ENCODE data around the gene LCMT1.

DNA sequence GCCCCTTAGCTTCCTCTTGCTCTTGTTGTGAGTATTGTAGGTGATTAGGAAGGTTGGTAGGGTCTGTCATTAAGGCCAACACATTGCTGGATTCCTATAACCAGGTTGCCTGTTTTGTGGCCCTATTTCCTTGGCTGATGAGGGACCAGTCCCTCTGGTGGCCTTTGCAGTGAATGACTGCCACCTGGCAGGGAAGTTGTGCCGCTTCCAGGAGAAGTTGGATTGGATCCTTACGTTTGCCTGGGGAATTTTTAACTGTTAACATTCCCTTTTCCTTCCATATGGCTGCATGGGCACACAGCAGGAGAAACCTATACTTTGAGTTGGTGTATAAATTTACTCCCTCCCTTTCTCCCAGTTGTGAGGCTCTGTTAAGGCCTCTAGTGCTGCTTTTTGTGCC is 32.4 kb downstream of the LCMT1 start:
- TF ChIP-seq, protein P1, sequence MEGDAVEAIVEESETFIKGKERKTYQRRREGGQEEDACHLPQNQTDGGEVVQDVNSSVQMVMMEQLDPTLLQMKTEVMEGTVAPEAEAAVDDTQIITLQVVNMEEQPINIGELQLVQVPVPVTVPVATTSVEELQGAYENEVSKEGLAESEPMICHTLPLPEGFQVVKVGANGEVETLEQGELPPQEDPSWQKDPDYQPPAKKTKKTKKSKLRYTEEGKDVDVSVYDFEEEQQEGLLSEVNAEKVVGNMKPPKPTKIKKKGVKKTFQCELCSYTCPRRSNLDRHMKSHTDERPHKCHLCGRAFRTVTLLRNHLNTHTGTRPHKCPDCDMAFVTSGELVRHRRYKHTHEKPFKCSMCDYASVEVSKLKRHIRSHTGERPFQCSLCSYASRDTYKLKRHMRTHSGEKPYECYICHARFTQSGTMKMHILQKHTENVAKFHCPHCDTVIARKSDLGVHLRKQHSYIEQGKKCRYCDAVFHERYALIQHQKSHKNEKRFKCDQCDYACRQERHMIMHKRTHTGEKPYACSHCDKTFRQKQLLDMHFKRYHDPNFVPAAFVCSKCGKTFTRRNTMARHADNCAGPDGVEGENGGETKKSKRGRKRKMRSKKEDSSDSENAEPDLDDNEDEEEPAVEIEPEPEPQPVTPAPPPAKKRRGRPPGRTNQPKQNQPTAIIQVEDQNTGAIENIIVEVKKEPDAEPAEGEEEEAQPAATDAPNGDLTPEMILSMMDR (IDR thresholded peaks at IDR 0.05), result no peak
- TF ChIP-seq EZH2 (IDR thresholded peaks at IDR 0.05; ENCODE audit: borderline replicate concordance, insufficient read depth, low read depth, low read length, poor library complexity, severe bottlenecking), result no peak
